HepG2 (cell line): ENCODE data around the gene BHMT. TPM values are rescaled to one million over a fixed set of nuclear protein-coding genes. Genes with fewer than 3 reads are reported as not detected.
A peak's percentile ranks its signal among the peaks of the same experiment; 100 is the strongest.

ENCODE experiments used
- ATAC-seq: fragments of 200-7000 bp; cut with Tn5 transposase; 3 replicates; pipeline ENCODE4 v1.9.1; 2020; ENCODE audit warnings: mild to moderate bottlenecking, moderate library complexity
- BruUV-seq: library from RNA; stranded (reverse); fragments of 400-500 nt; replicated peaks from 2 replicates; lab custom pipeline; 2021; lab: Mats Ljungman, UMichigan
- CTCF ChIA-PET: fragments of 300-600 bp; formaldehyde crosslinking; extraction: SDS; loops from one replicate; lab custom pipeline; 2021; ENCODE audit warnings: low total read pairs, inconsistent platforms, low intra/inter-chr PET ratio; lab: Yijun Ruan, JAX
- POLR2A ChIA-PET: fragments of 350-600 bp; sonication (Branson Sonifier 250); formaldehyde crosslinking; loops from one replicate; lab custom pipeline; 2020; ENCODE audit warnings: antibody characterized with exemption, inconsistent platforms; lab: Yijun Ruan, JAX
- DNase-seq: peaks from one replicate; pipeline ENCODE4 v3.0.0-alpha.2; 2015; ENCODE audit warnings: low spot score
- FAIRE-seq: peaks from 3 replicates; lab custom pipeline; 2011; peaks lifted over from hg19 to GRCh38; lab: Jason Lieb, UNC
- H2AFZ ChIP-seq: one replicate; pipeline ENCODE4 v1.6.1; 2011; ENCODE audit warnings: low read length, inconsistent platforms
- H3K27ac ChIP-seq: fragments of 300-600 bp; 3 replicates; pipeline ENCODE4 v1.8.0; 2011; ENCODE audit warnings: mixed run types, mild to moderate bottlenecking, mixed read lengths, low read length, inconsistent platforms; ENCODE audit not compliant: insufficient read depth; ENCODE audit errors: extremely low read length
- H3K27me3 ChIP-seq, 2 experiments: fragments of 200-600 bp in 1 of 2; 2 replicates in 1 of 2; 3 replicates in 1 of 2; pipeline versions ENCODE4 v1.6.0 to v1.8.0; 2011; ENCODE audit warnings: low read length in 2 of 2, mild to moderate bottlenecking in 2 of 2, moderate library complexity in 2 of 2, inconsistent platforms in 1 of 2; ENCODE audit not compliant: insufficient read depth in 2 of 2, control insufficient read depth in 1 of 2
- H3K36me3 ChIP-seq, 2 experiments: fragments of 200-600 bp in 1 of 2; replicated peaks in 1 of 2; 2 replicates in 1 of 2; 3 replicates in 1 of 2; pipeline versions ENCODE4 v1.5.1 to v1.8.0; 2011; ENCODE audit warnings: low read length in 2 of 2, inconsistent platforms in 1 of 2; ENCODE audit not compliant: insufficient read depth in 2 of 2, control insufficient read depth in 1 of 2
- H3K4me1 ChIP-seq: 2 replicates; pipeline ENCODE4 v1.5.1; 2012; ENCODE audit warnings: low read length, inconsistent platforms; ENCODE audit not compliant: insufficient read depth
- H3K4me2 ChIP-seq: 2 replicates; pipeline ENCODE4 v1.6.0; 2011; ENCODE audit warnings: low read depth, low read length, inconsistent platforms
- H3K4me3 ChIP-seq, 3 experiments: fragments of 200-600 bp in 1 of 3; sonication (generic), shearing (Covaris generic) in 1 of 3; replicated peaks in 1 of 3; 2 replicates each; pipeline ENCODE4 v1.5.1; 2011 to 2016; ENCODE audit warnings: low read length in 3 of 3, inconsistent platforms in 2 of 3, low read depth in 2 of 3, mild to moderate bottlenecking in 2 of 3, control low read depth in 1 of 3, mixed read lengths in 1 of 3; ENCODE audit not compliant: insufficient read depth in 1 of 3
- H3K79me2 ChIP-seq: one replicate; pipeline ENCODE4 v1.6.1; 2011; ENCODE audit warnings: low read length, inconsistent platforms; ENCODE audit not compliant: insufficient read depth
- H3K9ac ChIP-seq: 2 replicates; pipeline ENCODE4 v1.6.0; 2011; ENCODE audit warnings: mild to moderate bottlenecking, low read depth, low read length, inconsistent platforms; ENCODE audit not compliant: insufficient read depth
- H3K9me3 ChIP-seq: 2 replicates; pipeline ENCODE4 v1.5.1; 2012; ENCODE audit warnings: mild to moderate bottlenecking, low read length
- H4K20me1 ChIP-seq: 2 replicates; pipeline ENCODE4 v1.6.0; 2011; ENCODE audit warnings: inconsistent platforms, mild to moderate bottlenecking, low read length, moderate library complexity; ENCODE audit not compliant: insufficient read depth
- ARHGAP35 ChIP-seq: sonication (generic); formaldehyde crosslinking; IDR thresholded peaks from 2 replicates; pipeline ENCODE4 v1.9.0; 2022; ENCODE audit warnings: mild to moderate bottlenecking, inconsistent platforms, moderate library complexity, missing genetic modification reagents, borderline replicate concordance
- FOXO1 ChIP-seq: sonication (generic); formaldehyde crosslinking; IDR thresholded peaks from 2 replicates; pipeline ENCODE4 v1.4.0; 2020; ENCODE audit warnings: missing genetic modification reagents
- MYC ChIP-seq: sonication (generic); formaldehyde crosslinking; IDR thresholded peaks from 2 replicates; pipeline ENCODE4 v1.9.0; 2021; ENCODE audit warnings: missing genetic modification reagents, borderline replicate concordance
- SALL1 ChIP-seq: sonication (generic); formaldehyde crosslinking; IDR thresholded peaks from 2 replicates; pipeline ENCODE4 v1.8.0; 2022; ENCODE audit warnings: mild to moderate bottlenecking, missing genetic modification reagents
- SATB2 ChIP-seq: sonication (generic); formaldehyde crosslinking; IDR thresholded peaks from 2 replicates; pipeline ENCODE4 v1.5.0; 2020; ENCODE audit warnings: missing genetic modification reagents
- SCMH1 ChIP-seq: sonication (generic); formaldehyde crosslinking; IDR thresholded peaks from 2 replicates; pipeline ENCODE4 v1.9.0; 2021; ENCODE audit warnings: missing genetic modification reagents, mild to moderate bottlenecking, borderline replicate concordance
- TBP ChIP-seq: sonication (generic); formaldehyde crosslinking; IDR thresholded peaks from 2 replicates; pipeline ENCODE4 v1.5.0; 2020; ENCODE audit warnings: missing genetic modification reagents
- ZBTB1 ChIP-seq: sonication (generic); formaldehyde crosslinking; IDR thresholded peaks from 2 replicates; pipeline ENCODE4 v1.4.0; 2020; ENCODE audit warnings: missing genetic modification reagents, borderline replicate concordance
- ZNF160 ChIP-seq: sonication (generic); formaldehyde crosslinking; IDR thresholded peaks from 2 replicates; pipeline ENCODE4 v1.8.0; 2022; ENCODE audit warnings: mild to moderate bottlenecking, inconsistent platforms, missing genetic modification reagents
- ZNF224 ChIP-seq: sonication (generic); formaldehyde crosslinking; IDR thresholded peaks from 2 replicates; pipeline ENCODE4 v1.5.0; 2020; ENCODE audit warnings: mild to moderate bottlenecking, missing genetic modification reagents
- ZNF317 ChIP-seq: sonication (generic); formaldehyde crosslinking; IDR thresholded peaks from 2 replicates; pipeline ENCODE4 v1.5.0; 2020; ENCODE audit warnings: mild to moderate bottlenecking, missing genetic modification reagents
- ZNF383 ChIP-seq: sonication (generic); formaldehyde crosslinking; IDR thresholded peaks from 2 replicates; pipeline ENCODE4 v1.4.0; 2020; ENCODE audit warnings: missing genetic modification reagents, mild to moderate bottlenecking, borderline replicate concordance
- ZNF564 ChIP-seq: sonication (generic); formaldehyde crosslinking; IDR thresholded peaks from 2 replicates; pipeline ENCODE4 v1.8.1; 2023; ENCODE audit warnings: mild to moderate bottlenecking, missing genetic modification reagents
- ZNF598 ChIP-seq: sonication (generic); formaldehyde crosslinking; IDR thresholded peaks from 2 replicates; pipeline ENCODE4 v1.5.1; 2020; ENCODE audit warnings: mild to moderate bottlenecking, missing genetic modification reagents, borderline replicate concordance
- ZSCAN31 ChIP-seq: sonication (generic); formaldehyde crosslinking; IDR thresholded peaks from 2 replicates; pipeline ENCODE4 v1.5.0; 2020; ENCODE audit warnings: low read depth, mild to moderate bottlenecking, missing genetic modification reagents
- WGBS: methylation state at CpG from one replicate; pipeline ENCODE4 v1.1.6; 2017; ENCODE audit warnings: low lambda C conversion rate; 5-methylcytosine and 5-hydroxymethylcytosine counted together
- in situ Hi-C: cut with HindIII; loops from 2 replicates; pipeline ENCODE4 v1.10.0; 2017; ENCODE audit warnings: low pct_unique_long_range_greater_than_20kb; ENCODE audit not compliant: extremely low pct_ligation_motif_present
- intact Hi-C: fragments of 100-400 bp; cut with micrococcal nuclease; formaldehyde crosslinking; loops from one replicate; pipeline ENCODE4 v1.10.0; 2022; ENCODE audit not compliant: unreplicated experiment
- polyA plus RNA-seq, 8 experiments: library from polyadenylated mRNA; depleted of rRNA in 3 of 8; stranded (reverse) in 7 of 8; unstranded in 1 of 8; fragments of >200 nt; fragmentation: Illumina TruSeq in 4 of 8; extraction: Trizol in 4 of 8; gene quantifications; 2 replicates each; pipeline versions ENCODE4 v1.2.1 to v1.2.3, GENCODE V29; 2011 to 2016; ENCODE audit warnings: low read depth in 4 of 8, missing spikeins in 1 of 8, mixed read lengths in 1 of 8; ENCODE audit not compliant: insufficient read depth in 1 of 8
- total RNA-seq, 5 experiments: library from RNA; depleted of rRNA; stranded (reverse); fragments of >200 nt; fragmentation: Illumina TruSeq; extraction: Trizol; gene quantifications; 2 replicates each; pipeline ENCODE4 v1.2.3, GENCODE V29; 2016; ENCODE audit warnings: low read depth in 1 of 5
- TF ChIP-seq, protein P1 (sequence below): sonication (generic); formaldehyde crosslinking; IDR thresholded peaks from 2 replicates; pipeline ENCODE4 v1.4.0; 2020; ENCODE audit warnings: missing genetic modification reagents; ENCODE audit errors: not compliant biosample characterization
- TF ChIP-seq, protein P2 (sequence below): sonication (generic); formaldehyde crosslinking; IDR thresholded peaks from 2 replicates; pipeline ENCODE4 v1.4.0; 2020; ENCODE audit warnings: missing genetic modification reagents, borderline replicate concordance
- TF ChIP-seq, protein P3 (sequence below): sonication (generic); formaldehyde crosslinking; conservative IDR thresholded peaks from 2 replicates; pipeline ENCODE4 v1.4.0; 2020; ENCODE audit warnings: missing genetic modification reagents

BHMT gene
- total and polyA plus RNA-seq, 2 of the 13 experiments (the other 11 are each of a cell fraction or from before 2014, with no cell fraction given): 0.40 to 6.4 TPM

DNA sequence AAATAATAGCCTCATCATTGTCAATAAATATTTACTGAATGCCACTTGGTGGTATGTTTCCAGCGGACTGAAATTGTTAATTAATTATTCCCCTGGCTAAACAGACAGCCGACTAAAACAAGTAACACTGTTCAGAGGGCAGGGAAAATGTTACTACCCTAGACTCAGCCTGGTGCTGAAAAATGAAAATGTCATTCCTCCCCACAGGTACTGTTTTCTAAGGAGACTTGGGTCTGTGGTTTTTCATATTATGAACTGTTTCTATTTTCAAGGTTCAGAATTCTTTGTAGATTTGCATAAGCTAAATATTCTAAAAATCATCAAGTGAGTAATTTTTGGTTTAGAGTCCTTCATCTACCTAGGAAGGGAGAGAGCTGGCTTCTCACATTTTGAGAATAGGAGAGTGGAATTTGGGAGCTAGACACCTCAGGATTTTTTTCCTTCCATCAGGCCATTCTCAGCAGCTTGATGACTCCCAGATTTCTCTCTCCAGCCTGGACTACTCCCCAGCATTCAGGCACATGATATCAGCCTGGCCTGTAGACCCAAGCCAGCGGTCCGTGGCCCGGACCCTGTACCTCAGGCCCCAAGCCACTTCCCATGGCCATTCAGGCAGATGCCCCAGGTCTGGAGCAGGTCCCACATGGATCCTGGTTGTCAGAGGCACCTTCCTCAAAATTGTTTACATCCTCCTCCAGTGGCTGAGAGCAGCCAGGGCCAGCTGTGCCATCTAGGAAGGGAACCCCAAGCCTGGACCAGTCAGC, 24.4 kb downstream of the BHMT start:
- Histone ChIP-seq H3K27me3 (no peaks in the 10 kb centered on the region), H4K20me1 (no peaks in the 10 kb centered on the region), H3K4me3 (no peak overlapping the region), H3K9me3 (no peaks in the 10 kb centered on the region), H3K36me3 (no peaks in the 10 kb centered on the region), H3K27ac (no peak overlapping the region), H3K4me2 (peak overlapping the region; percentile 19; the same call in 1 of the 2 replicates), H3K4me1 (peaks cover 24% of the 10 kb centered on the region), H2AFZ (no peak overlapping the region), H3K9ac (no peak overlapping the region), H3K79me2 (no peaks in the 10 kb centered on the region)
- WGBS: 16% methylated on average over 5 of the region's 5 CpGs
- intact Hi-C loops: loop anchor here (10.0 kb wide), 2 partner anchors 59 to 241 kb away; no protein-coding TSS in a partner anchor
- no TSS peak for BruUV-seq
- DNase-seq: no peak
- no peak for FAIRE-seq
- in situ Hi-C loops: loop anchor here (10.0 to 25.0 kb wide), 2 partner anchors 241 to 326 kb away; no protein-coding TSS in a partner anchor
- ChIA-PET CTCF (no interaction called here), POLR2A (no interaction called here)
- TF ChIP-seq, protein P1, sequence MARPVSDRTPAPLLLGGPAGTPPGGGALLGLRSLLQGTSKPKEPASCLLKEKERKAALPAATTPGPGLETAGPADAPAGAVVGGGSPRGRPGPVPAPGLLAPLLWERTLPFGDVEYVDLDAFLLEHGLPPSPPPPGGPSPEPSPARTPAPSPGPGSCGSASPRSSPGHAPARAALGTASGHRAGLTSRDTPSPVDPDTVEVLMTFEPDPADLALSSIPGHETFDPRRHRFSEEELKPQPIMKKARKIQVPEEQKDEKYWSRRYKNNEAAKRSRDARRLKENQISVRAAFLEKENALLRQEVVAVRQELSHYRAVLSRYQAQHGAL (CRISPR knock-in tag): no peak
- TF ChIP-seq SCMH1 (no peak), ZNF564 (no peak), SATB2 (no peak), ZBTB1 (CRISPR knock-in tag) (no peak), FOXO1 (CRISPR knock-in tag) (no peak), TBP (CRISPR knock-in tag) (no peak), ZNF224 (CRISPR knock-in tag) (no peak), ZSCAN31 (CRISPR knock-in tag) (no peak), ZNF317 (CRISPR knock-in tag) (no peak), ARHGAP35 (no peak), ZNF160 (CRISPR knock-in tag) (no peak), ZNF598 (CRISPR knock-in tag) (no peak), ZNF383 (CRISPR knock-in tag) (no peak), SALL1 (CRISPR knock-in tag) (no peak), MYC (CRISPR knock-in tag) (no peak)
- TF ChIP-seq, protein P2, sequence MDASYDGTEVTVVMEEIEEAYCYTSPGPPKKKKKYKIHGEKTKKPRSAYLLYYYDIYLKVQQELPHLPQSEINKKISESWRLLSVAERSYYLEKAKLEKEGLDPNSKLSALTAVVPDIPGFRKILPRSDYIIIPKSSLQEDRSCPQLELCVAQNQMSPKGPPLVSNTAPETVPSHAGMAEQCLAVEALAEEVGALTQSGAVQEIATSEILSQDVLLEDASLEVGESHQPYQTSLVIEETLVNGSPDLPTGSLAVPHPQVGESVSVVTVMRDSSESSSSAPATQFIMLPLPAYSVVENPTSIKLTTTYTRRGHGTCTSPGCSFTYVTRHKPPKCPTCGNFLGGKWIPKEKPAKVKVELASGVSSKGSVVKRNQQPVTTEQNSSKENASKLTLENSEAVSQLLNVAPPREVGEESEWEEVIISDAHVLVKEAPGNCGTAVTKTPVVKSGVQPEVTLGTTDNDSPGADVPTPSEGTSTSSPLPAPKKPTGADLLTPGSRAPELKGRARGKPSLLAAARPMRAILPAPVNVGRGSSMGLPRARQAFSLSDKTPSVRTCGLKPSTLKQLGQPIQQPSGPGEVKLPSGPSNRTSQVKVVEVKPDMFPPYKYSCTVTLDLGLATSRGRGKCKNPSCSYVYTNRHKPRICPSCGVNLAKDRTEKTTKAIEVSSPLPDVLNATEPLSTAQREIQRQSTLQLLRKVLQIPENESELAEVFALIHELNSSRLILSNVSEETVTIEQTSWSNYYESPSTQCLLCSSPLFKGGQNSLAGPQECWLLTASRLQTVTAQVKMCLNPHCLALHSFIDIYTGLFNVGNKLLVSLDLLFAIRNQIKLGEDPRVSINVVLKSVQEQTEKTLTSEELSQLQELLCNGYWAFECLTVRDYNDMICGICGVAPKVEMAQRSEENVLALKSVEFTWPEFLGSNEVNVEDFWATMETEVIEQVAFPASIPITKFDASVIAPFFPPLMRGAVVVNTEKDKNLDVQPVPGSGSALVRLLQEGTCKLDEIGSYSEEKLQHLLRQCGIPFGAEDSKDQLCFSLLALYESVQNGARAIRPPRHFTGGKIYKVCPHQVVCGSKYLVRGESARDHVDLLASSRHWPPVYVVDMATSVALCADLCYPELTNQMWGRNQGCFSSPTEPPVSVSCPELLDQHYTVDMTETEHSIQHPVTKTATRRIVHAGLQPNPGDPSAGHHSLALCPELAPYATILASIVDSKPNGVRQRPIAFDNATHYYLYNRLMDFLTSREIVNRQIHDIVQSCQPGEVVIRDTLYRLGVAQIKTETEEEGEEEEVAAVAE: no peak
- TF ChIP-seq, protein P3, sequence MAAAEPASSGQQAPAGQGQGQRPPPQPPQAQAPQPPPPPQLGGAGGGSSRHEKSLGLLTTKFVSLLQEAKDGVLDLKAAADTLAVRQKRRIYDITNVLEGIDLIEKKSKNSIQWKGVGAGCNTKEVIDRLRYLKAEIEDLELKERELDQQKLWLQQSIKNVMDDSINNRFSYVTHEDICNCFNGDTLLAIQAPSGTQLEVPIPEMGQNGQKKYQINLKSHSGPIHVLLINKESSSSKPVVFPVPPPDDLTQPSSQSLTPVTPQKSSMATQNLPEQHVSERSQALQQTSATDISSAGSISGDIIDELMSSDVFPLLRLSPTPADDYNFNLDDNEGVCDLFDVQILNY (CRISPR knock-in tag): no peak
- peak; percentile 62 for ATAC-seq
